ENCODE results near the gene EBLN1.

- no peak for TF ChIP-seq CTCF (IDR thresholded peaks at IDR 0.05)
- TF ChIP-seq EZH2 (IDR thresholded peaks at IDR 0.05): no peak
- TF ChIP-seq EZH2phosphoT487 (IDR thresholded peaks at IDR 0.05): no peak
Observed at GRCh38 chr10:22245567-22245966, 27.8 kb upstream of the EBLN1 start.
